HepG2 (cell line): ENCODE data around the gene CCDC136. TPM values are rescaled to one million over a fixed set of nuclear protein-coding genes. Genes with fewer than 3 reads are reported as not detected.

ENCODE experiments used
- ATAC-seq: fragments of 200-7000 bp; cut with Tn5 transposase; 3 replicates; pipeline ENCODE4 v1.9.1; 2020; ENCODE audit warnings: mild to moderate bottlenecking, moderate library complexity
- BruUV-seq: library from RNA; stranded (reverse); fragments of 400-500 nt; replicated peaks from 2 replicates; lab custom pipeline; 2021; lab: Mats Ljungman, UMichigan
- CTCF ChIA-PET: fragments of 300-600 bp; formaldehyde crosslinking; extraction: SDS; loops from one replicate; lab custom pipeline; 2021; ENCODE audit warnings: low total read pairs, inconsistent platforms, low intra/inter-chr PET ratio; lab: Yijun Ruan, JAX
- POLR2A ChIA-PET: fragments of 350-600 bp; sonication (Branson Sonifier 250); formaldehyde crosslinking; loops from one replicate; lab custom pipeline; 2020; ENCODE audit warnings: antibody characterized with exemption, inconsistent platforms; lab: Yijun Ruan, JAX
- DNase-seq: peaks from one replicate; pipeline ENCODE4 v3.0.0-alpha.2; 2015; ENCODE audit warnings: low spot score
- FAIRE-seq: peaks from 3 replicates; lab custom pipeline; 2011; peaks lifted over from hg19 to GRCh38; lab: Jason Lieb, UNC
- H2AFZ ChIP-seq: one replicate; pipeline ENCODE4 v1.6.1; 2011; ENCODE audit warnings: low read length, inconsistent platforms
- H3K27ac ChIP-seq: fragments of 300-600 bp; 3 replicates; pipeline ENCODE4 v1.8.0; 2011; ENCODE audit warnings: mixed run types, mild to moderate bottlenecking, mixed read lengths, low read length, inconsistent platforms; ENCODE audit not compliant: insufficient read depth; ENCODE audit errors: extremely low read length
- H3K27me3 ChIP-seq, 2 experiments: fragments of 200-600 bp in 1 of 2; 2 replicates in 1 of 2; 3 replicates in 1 of 2; pipeline versions ENCODE4 v1.6.0 to v1.8.0; 2011; ENCODE audit warnings: low read length in 2 of 2, mild to moderate bottlenecking in 2 of 2, moderate library complexity in 2 of 2, inconsistent platforms in 1 of 2; ENCODE audit not compliant: insufficient read depth in 2 of 2, control insufficient read depth in 1 of 2
- H3K36me3 ChIP-seq, 2 experiments: fragments of 200-600 bp in 1 of 2; replicated peaks in 1 of 2; 2 replicates in 1 of 2; 3 replicates in 1 of 2; pipeline versions ENCODE4 v1.5.1 to v1.8.0; 2011; ENCODE audit warnings: low read length in 2 of 2, inconsistent platforms in 1 of 2; ENCODE audit not compliant: insufficient read depth in 2 of 2, control insufficient read depth in 1 of 2
- H3K4me1 ChIP-seq: 2 replicates; pipeline ENCODE4 v1.5.1; 2012; ENCODE audit warnings: low read length, inconsistent platforms; ENCODE audit not compliant: insufficient read depth
- H3K4me2 ChIP-seq: 2 replicates; pipeline ENCODE4 v1.6.0; 2011; ENCODE audit warnings: low read depth, low read length, inconsistent platforms
- H3K4me3 ChIP-seq, 3 experiments: fragments of 200-600 bp in 1 of 3; sonication (generic), shearing (Covaris generic) in 1 of 3; replicated peaks in 1 of 3; 2 replicates each; pipeline ENCODE4 v1.5.1; 2011 to 2016; ENCODE audit warnings: low read length in 3 of 3, inconsistent platforms in 2 of 3, low read depth in 2 of 3, mild to moderate bottlenecking in 2 of 3, control low read depth in 1 of 3, mixed read lengths in 1 of 3; ENCODE audit not compliant: insufficient read depth in 1 of 3
- H3K79me2 ChIP-seq: one replicate; pipeline ENCODE4 v1.6.1; 2011; ENCODE audit warnings: low read length, inconsistent platforms; ENCODE audit not compliant: insufficient read depth
- H3K9ac ChIP-seq: 2 replicates; pipeline ENCODE4 v1.6.0; 2011; ENCODE audit warnings: mild to moderate bottlenecking, low read depth, low read length, inconsistent platforms; ENCODE audit not compliant: insufficient read depth
- H3K9me3 ChIP-seq: 2 replicates; pipeline ENCODE4 v1.5.1; 2012; ENCODE audit warnings: mild to moderate bottlenecking, low read length
- H4K20me1 ChIP-seq: 2 replicates; pipeline ENCODE4 v1.6.0; 2011; ENCODE audit warnings: inconsistent platforms, mild to moderate bottlenecking, low read length, moderate library complexity; ENCODE audit not compliant: insufficient read depth
- KLF11 ChIP-seq: IDR thresholded peaks from 2 replicates; pipeline ENCODE4 v1.6.1; 2016; ENCODE audit warnings: missing compliant biosample characterization
- NBN ChIP-seq: fragments of 450-650 bp; conservative IDR thresholded peaks from 2 replicates; pipeline ENCODE4 v1.6.1; 2017
- NR2C2 ChIP-seq: sonication (generic); formaldehyde crosslinking; IDR thresholded peaks from 2 replicates; pipeline ENCODE4 v1.4.0; 2020; ENCODE audit warnings: missing genetic modification reagents, mild to moderate bottlenecking, moderate library complexity, borderline replicate concordance
- RBM39 ChIP-seq: fragments of 200-400 bp; formaldehyde crosslinking; IDR thresholded peaks from one replicate; pipeline ENCODE4 v1.6.1; 2018; ENCODE audit warnings: antibody characterized with exemption, mild to moderate bottlenecking, low read depth, low read length; ENCODE audit not compliant: poor library complexity, severe bottlenecking
- RCOR2 ChIP-seq: IDR thresholded peaks from 2 replicates; pipeline ENCODE4 v1.6.1; 2016; ENCODE audit warnings: missing biosample characterization, missing genetic modification reagents
- RNF2 ChIP-seq: fragments of 450-650 bp; conservative IDR thresholded peaks from 2 replicates; pipeline ENCODE4 v1.6.1; 2016; ENCODE audit warnings: low read depth
- RXRA ChIP-seq: sonication (generic); formaldehyde crosslinking; IDR thresholded peaks from 2 replicates; pipeline ENCODE4 v1.5.1; 2020; ENCODE audit warnings: missing genetic modification reagents
- U2AF1 ChIP-seq: fragments of 200-400 bp; formaldehyde crosslinking; optimal IDR thresholded peaks from 2 replicates; pipeline ENCODE3; 2017; ENCODE audit warnings: mild to moderate bottlenecking, low read depth, low read length
- ZNF549 ChIP-seq: sonication (generic); formaldehyde crosslinking; IDR thresholded peaks from 2 replicates; pipeline ENCODE4 v1.5.0; 2020; ENCODE audit warnings: missing genetic modification reagents
- ZSCAN21 ChIP-seq: sonication (generic); formaldehyde crosslinking; IDR thresholded peaks from 2 replicates; pipeline ENCODE4 v1.8.0; 2022; ENCODE audit warnings: mild to moderate bottlenecking, missing genetic modification reagents, moderate library complexity, borderline replicate concordance
- WGBS: methylation state at CpG from one replicate; pipeline ENCODE4 v1.1.6; 2017; ENCODE audit warnings: low lambda C conversion rate; 5-methylcytosine and 5-hydroxymethylcytosine counted together
- in situ Hi-C: cut with HindIII; loops from 2 replicates; pipeline ENCODE4 v1.10.0; 2017; ENCODE audit warnings: low pct_unique_long_range_greater_than_20kb; ENCODE audit not compliant: extremely low pct_ligation_motif_present
- intact Hi-C: fragments of 100-400 bp; cut with micrococcal nuclease; formaldehyde crosslinking; loops from one replicate; pipeline ENCODE4 v1.10.0; 2022; ENCODE audit not compliant: unreplicated experiment
- polyA plus RNA-seq, 8 experiments: library from polyadenylated mRNA; depleted of rRNA in 3 of 8; stranded (reverse) in 7 of 8; unstranded in 1 of 8; fragments of >200 nt; fragmentation: Illumina TruSeq in 4 of 8; extraction: Trizol in 4 of 8; gene quantifications; 2 replicates each; pipeline versions ENCODE4 v1.2.1 to v1.2.3, GENCODE V29; 2011 to 2016; ENCODE audit warnings: low read depth in 4 of 8, missing spikeins in 1 of 8, mixed read lengths in 1 of 8; ENCODE audit not compliant: insufficient read depth in 1 of 8
- total RNA-seq, 5 experiments: library from RNA; depleted of rRNA; stranded (reverse); fragments of >200 nt; fragmentation: Illumina TruSeq; extraction: Trizol; gene quantifications; 2 replicates each; pipeline ENCODE4 v1.2.3, GENCODE V29; 2016; ENCODE audit warnings: low read depth in 1 of 5
- TF ChIP-seq, protein P1 (sequence below): sonication (generic); formaldehyde crosslinking; IDR thresholded peaks from 2 replicates; pipeline ENCODE4 v1.4.0; 2020; ENCODE audit warnings: mild to moderate bottlenecking, missing genetic modification reagents

Gene CCDC136
- total and polyA plus RNA-seq, 2 of the 13 experiments (the other 11 are each of a cell fraction or from before 2014, with no cell fraction given) = 0.04 to 0.38 TPM

DNA sequence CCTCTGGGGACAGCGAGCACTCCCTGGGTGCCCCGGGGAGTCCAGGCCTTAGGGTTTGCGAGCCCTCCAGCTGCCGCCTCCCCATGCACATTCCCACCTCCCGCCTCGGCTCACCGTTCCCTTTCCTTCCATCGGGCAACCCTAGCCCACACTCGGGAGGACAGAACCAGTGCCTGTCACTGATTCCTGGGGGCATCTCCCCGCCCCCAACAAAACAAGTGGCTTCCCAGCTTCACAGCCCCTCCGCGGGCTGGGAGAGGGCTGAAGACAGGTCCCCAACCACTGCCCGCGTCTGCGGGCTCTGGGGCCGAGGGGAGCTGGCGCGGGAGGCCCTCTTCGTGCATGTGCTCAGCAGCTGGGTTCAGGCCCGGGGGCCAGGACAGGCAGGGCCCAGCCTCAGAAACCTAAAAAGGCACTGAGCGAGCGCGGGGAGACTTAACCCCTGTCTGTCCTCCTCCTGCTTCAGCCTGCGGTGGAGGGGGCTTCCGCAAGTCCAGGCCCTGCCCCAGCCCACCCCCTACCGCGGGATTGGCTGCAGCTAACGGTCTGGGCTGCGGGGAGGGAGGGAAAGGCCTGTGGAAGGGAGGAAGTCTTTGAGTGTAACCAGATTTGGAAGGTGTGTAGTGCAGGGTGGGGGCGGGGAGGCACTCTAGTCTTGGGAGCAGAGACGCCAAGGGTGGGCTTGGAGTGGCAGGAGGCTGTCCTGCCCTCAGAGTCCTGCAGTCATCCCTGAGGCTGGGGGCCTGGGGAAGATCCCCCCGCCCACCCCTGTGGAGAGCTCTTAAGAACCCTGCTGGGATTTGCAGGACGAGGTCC lies 39.6 kb downstream of the CCDC136 start:
- FAIRE-seq (no peak), DNase-seq (no peak), ATAC-seq (no peak)
- intact Hi-C loops (no loop called here), in situ Hi-C loops (no loop called here)
- Histone ChIP-seq H3K9ac (no peak overlapping the region), H2AFZ (no peak overlapping the region), H3K27me3 (peaks cover 3 to 30% of the 10 kb centered on the region in 2 experiments; a peak in 4 of 5 replicates), H3K4me3 (no peak overlapping the region), H3K79me2 (no peaks in the 10 kb centered on the region), H3K4me1 (peaks cover 42% of the 10 kb centered on the region), H3K36me3 (no peaks in the 10 kb centered on the region), H3K27ac (no peak overlapping the region), H3K4me2 (no peak overlapping the region), H3K9me3 (no peaks in the 10 kb centered on the region)
- POLR2A ChIA-PET = no interaction called here
- CTCF ChIA-PET = no interaction called here
- WGBS = 55% methylated on average over 11 of the region's 33 CpGs
- BruUV-seq = no TSS peak
- TF ChIP-seq ZSCAN21 (CRISPR knock-in tag) (no peak), RBM39 (peak; percentile 27)
- TF ChIP-seq, all 625 proteins: peak for 1
- H4K20me1 ChIP-seq = no peaks in the 10 kb centered on the region

DNA sequence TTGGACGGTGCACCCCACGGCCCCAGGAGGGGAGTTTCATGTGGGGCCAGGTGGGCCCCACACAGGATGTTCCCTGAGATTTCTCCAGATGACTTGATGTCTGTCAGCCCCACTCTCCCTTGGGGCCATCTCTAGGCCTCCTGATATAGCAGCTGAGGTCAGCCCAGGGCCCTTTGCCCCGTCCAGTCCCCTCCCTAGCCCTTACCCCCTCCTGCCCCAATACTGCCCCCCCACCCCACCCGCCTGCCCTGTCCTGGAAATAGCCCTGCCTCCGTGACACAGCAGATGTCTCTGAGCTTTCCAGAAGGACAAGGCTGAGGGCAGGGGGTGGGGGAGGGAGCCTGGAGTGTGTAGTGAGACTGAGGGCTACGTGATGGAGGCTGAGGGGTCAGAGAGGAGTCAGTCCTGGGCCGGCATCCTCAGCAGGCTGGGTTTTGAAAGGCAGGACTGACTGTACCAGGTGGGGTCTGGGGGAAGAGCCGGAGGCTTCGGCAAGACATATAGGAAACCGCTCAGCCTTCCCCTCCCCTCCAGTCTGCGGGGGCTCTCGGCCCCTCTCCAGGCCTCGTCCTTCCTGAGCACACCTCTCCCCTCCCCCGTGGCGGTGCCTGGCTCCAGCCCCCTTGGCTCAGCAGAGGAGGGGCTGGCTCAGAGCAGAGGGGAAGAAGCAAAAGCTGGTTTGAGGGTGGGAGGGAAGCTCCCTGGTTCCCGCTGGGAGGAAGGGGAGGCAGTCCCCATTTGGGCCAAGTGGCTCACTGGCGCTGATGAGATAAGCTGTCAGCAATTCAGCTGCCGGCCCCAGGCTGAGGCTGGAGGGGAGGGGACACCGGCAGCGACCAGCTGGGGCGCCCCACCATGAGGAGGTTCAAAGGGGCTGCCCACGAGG lies 40.5 kb downstream of the CCDC136 start:
- Histone ChIP-seq H3K4me1 (peaks cover 33% of the 10 kb centered on the region), H3K9ac (no peak overlapping the region), H3K79me2 (no peaks in the 10 kb centered on the region), H3K4me2 (peak overlapping the region; percentile 60), H3K9me3 (no peaks in the 10 kb centered on the region), H2AFZ (no peak overlapping the region), H3K27me3 (peaks cover 3 to 21% of the 10 kb centered on the region in 2 experiments; a peak in 4 of 5 replicates), H4K20me1 (no peaks in the 10 kb centered on the region), H3K36me3 (no peaks in the 10 kb centered on the region), H3K4me3 (peak overlapping the region in 1 of 3 experiments; percentile 37; a peak in 1 of 6 replicates), H3K27ac (no peak overlapping the region)
- BruUV-seq = no TSS peak
- WGBS = 3% methylated on average over 9 of the region's 22 CpGs
- ATAC-seq (no peak), FAIRE-seq (no peak), DNase-seq (no peak)
- in situ Hi-C loops (no loop called here), intact Hi-C loops (no loop called here)
- ChIA-PET POLR2A (no interaction called here), CTCF (no interaction called here)
- TF ChIP-seq ZNF549 (no peak), NBN (no peak), U2AF1 (no peak), NR2C2 (CRISPR knock-in tag) (no peak), RCOR2 (CRISPR knock-in tag) (no peak), RXRA (CRISPR knock-in tag) (no peak), KLF11 (CRISPR knock-in tag) (no peak), RNF2 (no peak)
- TF ChIP-seq, protein P1, sequence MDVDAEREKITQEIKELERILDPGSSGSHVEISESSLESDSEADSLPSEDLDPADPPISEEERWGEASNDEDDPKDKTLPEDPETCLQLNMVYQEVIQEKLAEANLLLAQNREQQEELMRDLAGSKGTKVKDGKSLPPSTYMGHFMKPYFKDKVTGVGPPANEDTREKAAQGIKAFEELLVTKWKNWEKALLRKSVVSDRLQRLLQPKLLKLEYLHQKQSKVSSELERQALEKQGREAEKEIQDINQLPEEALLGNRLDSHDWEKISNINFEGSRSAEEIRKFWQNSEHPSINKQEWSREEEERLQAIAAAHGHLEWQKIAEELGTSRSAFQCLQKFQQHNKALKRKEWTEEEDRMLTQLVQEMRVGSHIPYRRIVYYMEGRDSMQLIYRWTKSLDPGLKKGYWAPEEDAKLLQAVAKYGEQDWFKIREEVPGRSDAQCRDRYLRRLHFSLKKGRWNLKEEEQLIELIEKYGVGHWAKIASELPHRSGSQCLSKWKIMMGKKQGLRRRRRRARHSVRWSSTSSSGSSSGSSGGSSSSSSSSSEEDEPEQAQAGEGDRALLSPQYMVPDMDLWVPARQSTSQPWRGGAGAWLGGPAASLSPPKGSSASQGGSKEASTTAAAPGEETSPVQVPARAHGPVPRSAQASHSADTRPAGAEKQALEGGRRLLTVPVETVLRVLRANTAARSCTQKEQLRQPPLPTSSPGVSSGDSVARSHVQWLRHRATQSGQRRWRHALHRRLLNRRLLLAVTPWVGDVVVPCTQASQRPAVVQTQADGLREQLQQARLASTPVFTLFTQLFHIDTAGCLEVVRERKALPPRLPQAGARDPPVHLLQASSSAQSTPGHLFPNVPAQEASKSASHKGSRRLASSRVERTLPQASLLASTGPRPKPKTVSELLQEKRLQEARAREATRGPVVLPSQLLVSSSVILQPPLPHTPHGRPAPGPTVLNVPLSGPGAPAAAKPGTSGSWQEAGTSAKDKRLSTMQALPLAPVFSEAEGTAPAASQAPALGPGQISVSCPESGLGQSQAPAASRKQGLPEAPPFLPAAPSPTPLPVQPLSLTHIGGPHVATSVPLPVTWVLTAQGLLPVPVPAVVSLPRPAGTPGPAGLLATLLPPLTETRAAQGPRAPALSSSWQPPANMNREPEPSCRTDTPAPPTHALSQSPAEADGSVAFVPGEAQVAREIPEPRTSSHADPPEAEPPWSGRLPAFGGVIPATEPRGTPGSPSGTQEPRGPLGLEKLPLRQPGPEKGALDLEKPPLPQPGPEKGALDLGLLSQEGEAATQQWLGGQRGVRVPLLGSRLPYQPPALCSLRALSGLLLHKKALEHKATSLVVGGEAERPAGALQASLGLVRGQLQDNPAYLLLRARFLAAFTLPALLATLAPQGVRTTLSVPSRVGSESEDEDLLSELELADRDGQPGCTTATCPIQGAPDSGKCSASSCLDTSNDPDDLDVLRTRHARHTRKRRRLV (CRISPR knock-in tag) = no peak
